ENCODE results near the gene FN1. TPM values are rescaled to one million over a fixed set of nuclear protein-coding genes. Genes with fewer than 3 reads are reported as not detected.

FN1 gene
- total and polyA plus RNA-seq, 5 donors from 2014 or later, result 0.45 to 0.89 (median 0.78) TPM; not detected in 1

GRCh38 chr2:215379039-215379438, 56.8 kb downstream of the FN1 start:
- Mint-ChIP-seq H3K36me3 (peaks cover 14% of the 10 kb centered on the region), H3K4me1 (no peaks in the 10 kb centered on the region), H3K27me3 (no peaks in the 10 kb centered on the region), H3K4me3 (no peak overlapping the region), H3K9me3 (peaks cover 0 to 5% (median 0%) of the 10 kb centered on the region in 7 donors), H3K27ac (no peak overlapping the region)
- Histone ChIP-seq H3K27ac (ENCODE audit: insufficient read depth, low read length, poor library complexity, severe bottlenecking) (no peak overlapping the region), H3K4me1 (ENCODE audit: control insufficient read depth, insufficient read depth, low read length, poor library complexity, severe bottlenecking) (no peaks in the 10 kb centered on the region), H3K36me3 (ENCODE audit: control insufficient read depth, insufficient read depth, low read length) (no peaks in the 10 kb centered on the region), H3K4me3 (ENCODE audit: low read depth, low read length) (no peak overlapping the region), H3K27me3 (ENCODE audit: control insufficient read depth, insufficient read depth, low read length) (no peaks in the 10 kb centered on the region), H3K9me3 (ENCODE audit: control insufficient read depth in 2 of 2, low read length in 2 of 2) (no peaks in the 10 kb centered on the region)
- no peak for ATAC-seq (ENCODE audit: low read depth in 2 of 2)
- no peak for DNase-seq

- Histone ChIP-seq H3K4me3 (ENCODE audit: low read depth, low read length) (no peak overlapping the region), H3K27me3 (ENCODE audit: control insufficient read depth, insufficient read depth, low read length) (no peaks in the 10 kb centered on the region), H3K9me3 (ENCODE audit: control insufficient read depth in 2 of 2, low read length in 2 of 2) (no peaks in the 10 kb centered on the region), H3K4me1 (ENCODE audit: control insufficient read depth, insufficient read depth, low read length, poor library complexity, severe bottlenecking) (no peaks in the 10 kb centered on the region), H3K36me3 (ENCODE audit: control insufficient read depth, insufficient read depth, low read length) (no peaks in the 10 kb centered on the region), H3K27ac (ENCODE audit: insufficient read depth, low read length, poor library complexity, severe bottlenecking) (no peak overlapping the region)
- no peak for ATAC-seq (ENCODE audit: low read depth in 2 of 2)
- no peak for DNase-seq
- H3K27me3 Mint-ChIP-seq, result no peaks in the 10 kb centered on the region
- peaks cover 17% of the 10 kb centered on the region for H3K36me3 Mint-ChIP-seq
- no peaks in the 10 kb centered on the region for H3K4me1 Mint-ChIP-seq
- H3K27ac Mint-ChIP-seq, result no peak overlapping the region
- no peak overlapping the region for H3K4me3 Mint-ChIP-seq
- H3K9me3 Mint-ChIP-seq, result peaks cover 0 to 5% (median 0%) of the 10 kb centered on the region in 7 donors
These were observed 57.8 kb downstream of the FN1 start for GRCh38 chr2:215378045-215378444.

GRCh38 chr2:215377283-215377682, 58.6 kb downstream of the FN1 start:
- Mint-ChIP-seq H3K4me1 (no peaks in the 10 kb centered on the region), H3K36me3 (peaks cover 17% of the 10 kb centered on the region), H3K4me3 (no peak overlapping the region), H3K27me3 (no peaks in the 10 kb centered on the region), H3K27ac (no peak overlapping the region), H3K9me3 (peaks cover 0 to 5% (median 0%) of the 10 kb centered on the region in 7 donors)
- no peak overlapping the region for H3K27ac ChIP-seq (ENCODE audit: insufficient read depth, low read length, poor library complexity, severe bottlenecking)
- H3K36me3 ChIP-seq (ENCODE audit: control insufficient read depth, insufficient read depth, low read length), result no peaks in the 10 kb centered on the region
- no peak for ATAC-seq (ENCODE audit: low read depth in 2 of 2)
- no peaks in the 10 kb centered on the region for H3K9me3 ChIP-seq (ENCODE audit: control insufficient read depth in 2 of 2, low read length in 2 of 2)
- H3K27me3 ChIP-seq (ENCODE audit: control insufficient read depth, insufficient read depth, low read length), result no peaks in the 10 kb centered on the region
- DNase-seq, result no peak
- H3K4me3 ChIP-seq (ENCODE audit: low read depth, low read length), result no peak overlapping the region
- no peaks in the 10 kb centered on the region for H3K4me1 ChIP-seq (ENCODE audit: control insufficient read depth, insufficient read depth, low read length, poor library complexity, severe bottlenecking)

- no peak for ATAC-seq (ENCODE audit: low read depth in 2 of 2)
- H3K27ac Mint-ChIP-seq, result no peak overlapping the region
These were observed 59.6 kb downstream of the FN1 start for GRCh38 chr2:215376103-215376780.

GRCh38 chr2:215375467-215375830, 60.4 kb downstream of the FN1 start:
- no peak overlapping the region for H3K27ac Mint-ChIP-seq
- Histone ChIP-seq H3K4me1 (ENCODE audit: control insufficient read depth, insufficient read depth, low read length, poor library complexity, severe bottlenecking) (no peaks in the 10 kb centered on the region), H3K9me3 (ENCODE audit: control insufficient read depth in 2 of 2, low read length in 2 of 2) (no peaks in the 10 kb centered on the region), H3K36me3 (ENCODE audit: control insufficient read depth, insufficient read depth, low read length) (no peaks in the 10 kb centered on the region), H3K27me3 (ENCODE audit: control insufficient read depth, insufficient read depth, low read length) (no peaks in the 10 kb centered on the region), H3K4me3 (ENCODE audit: low read depth, low read length) (no peak overlapping the region), H3K27ac (ENCODE audit: insufficient read depth, low read length, poor library complexity, severe bottlenecking) (no peak overlapping the region)
- H3K4me3 Mint-ChIP-seq, result no peak overlapping the region
- no peaks in the 10 kb centered on the region for H3K27me3 Mint-ChIP-seq
- H3K9me3 Mint-ChIP-seq, result peaks cover 0 to 3% (median 0%) of the 10 kb centered on the region in 7 donors
- peaks cover 17% of the 10 kb centered on the region for H3K36me3 Mint-ChIP-seq
- DNase-seq (no peak), ATAC-seq (ENCODE audit: low read depth in 2 of 2) (no peak)
- H3K4me1 Mint-ChIP-seq, result no peaks in the 10 kb centered on the region

More at GRCh38 chr2:215376103-215376780, 59.6 kb downstream of the FN1 start:
- no peaks in the 10 kb centered on the region for H3K27me3 Mint-ChIP-seq
- H3K4me1 Mint-ChIP-seq, result no peaks in the 10 kb centered on the region
- no peaks in the 10 kb centered on the region for H3K36me3 ChIP-seq (ENCODE audit: control insufficient read depth, insufficient read depth, low read length)
- H3K9me3 ChIP-seq (ENCODE audit: control insufficient read depth in 2 of 2, low read length in 2 of 2), result no peaks in the 10 kb centered on the region
- no peaks in the 10 kb centered on the region for H3K27me3 ChIP-seq (ENCODE audit: control insufficient read depth, insufficient read depth, low read length)
- H3K9me3 Mint-ChIP-seq, result peaks cover 0 to 3% (median 0%) of the 10 kb centered on the region in 7 donors
- peaks cover 17% of the 10 kb centered on the region for H3K36me3 Mint-ChIP-seq
- H3K4me3 ChIP-seq (ENCODE audit: low read depth, low read length), result no peak overlapping the region
- no peak overlapping the region for H3K4me3 Mint-ChIP-seq
- DNase-seq, result no peak
- H3K27ac ChIP-seq (ENCODE audit: insufficient read depth, low read length, poor library complexity, severe bottlenecking), result no peak overlapping the region
- H3K4me1 ChIP-seq (ENCODE audit: control insufficient read depth, insufficient read depth, low read length, poor library complexity, severe bottlenecking), result no peaks in the 10 kb centered on the region

- peaks cover 22% of the 10 kb centered on the region for H3K36me3 Mint-ChIP-seq
- H3K27me3 Mint-ChIP-seq, result no peaks in the 10 kb centered on the region
- Histone ChIP-seq H3K4me3 (ENCODE audit: low read depth, low read length) (no peak overlapping the region), H3K9me3 (ENCODE audit: control insufficient read depth in 2 of 2, low read length in 2 of 2) (no peaks in the 10 kb centered on the region), H3K27me3 (ENCODE audit: control insufficient read depth, insufficient read depth, low read length) (no peaks in the 10 kb centered on the region), H3K27ac (ENCODE audit: insufficient read depth, low read length, poor library complexity, severe bottlenecking) (no peak overlapping the region), H3K36me3 (ENCODE audit: control insufficient read depth, insufficient read depth, low read length) (no peaks in the 10 kb centered on the region), H3K4me1 (ENCODE audit: control insufficient read depth, insufficient read depth, low read length, poor library complexity, severe bottlenecking) (no peaks in the 10 kb centered on the region)
- H3K4me3 Mint-ChIP-seq, result no peak overlapping the region
- H3K4me1 Mint-ChIP-seq, result no peaks in the 10 kb centered on the region
- no peak for DNase-seq
- peaks cover 0 to 4% (median 0%) of the 10 kb centered on the region in 7 donors for H3K9me3 Mint-ChIP-seq
- no peak for ATAC-seq (ENCODE audit: low read depth in 2 of 2)
- H3K27ac Mint-ChIP-seq, result no peak overlapping the region
These were observed 61.0 kb downstream of the FN1 start for GRCh38 chr2:215374642-215375466.

- DNase-seq, result no peak
- H3K4me1 Mint-ChIP-seq, result no peaks in the 10 kb centered on the region
These were observed 61.9 kb downstream of the FN1 start for GRCh38 chr2:215374002-215374401.

More at GRCh38 chr2:215374002-215374401, 61.9 kb downstream of the FN1 start:
- Histone ChIP-seq H3K36me3 (ENCODE audit: control insufficient read depth, insufficient read depth, low read length) (no peaks in the 10 kb centered on the region), H3K4me1 (ENCODE audit: control insufficient read depth, insufficient read depth, low read length, poor library complexity, severe bottlenecking) (no peaks in the 10 kb centered on the region), H3K9me3 (ENCODE audit: control insufficient read depth in 2 of 2, low read length in 2 of 2) (no peaks in the 10 kb centered on the region), H3K27ac (ENCODE audit: insufficient read depth, low read length, poor library complexity, severe bottlenecking) (no peak overlapping the region), H3K27me3 (ENCODE audit: control insufficient read depth, insufficient read depth, low read length) (no peaks in the 10 kb centered on the region), H3K4me3 (ENCODE audit: low read depth, low read length) (no peak overlapping the region)
- no peak overlapping the region for H3K27ac Mint-ChIP-seq
- H3K9me3 Mint-ChIP-seq, result peaks cover 0 to 3% (median 0%) of the 10 kb centered on the region in 7 donors
- no peak for ATAC-seq (ENCODE audit: low read depth in 2 of 2)
- H3K36me3 Mint-ChIP-seq, result peaks cover 24% of the 10 kb centered on the region
- no peaks in the 10 kb centered on the region for H3K27me3 Mint-ChIP-seq
- H3K4me3 Mint-ChIP-seq, result no peak overlapping the region
